ENCODE data around the gene SRSF9. TPM values are rescaled to one million over a fixed set of nuclear protein-coding genes. Genes with fewer than 3 reads are reported as not detected.
"Not testable (repeated sequence)": the region's sequence is repeated elsewhere in the genome, so short reads cannot be mapped to it uniquely, and the experiment has no call there.

The SRSF9 gene
- 182 and 184 TPM in 2 replicates for total RNA-seq

- intact Hi-C loops (cut with micrococcal nuclease), result loop anchor here (1.0 kb wide), 10 partner anchors 23 to 217 kb away; partner anchors contain the start of genes COQ5, COX6A1, DYNLL1 and GATC
Observed at GRCh38 chr12:120469450-120470149, at the start of gene SRSF9. Gene SRSF9 (minus strand): TSS chr12:120469748. CDS start chr12:120469609, 139 bp downstream.

GRCh38 chr12:120519324-120519723 is 49.8 kb upstream of the SRSF9 start:
- intact Hi-C loops (cut with micrococcal nuclease), result not testable (repeated sequence)

GRCh38 chr12:120515496-120515895 is 45.9 kb upstream of the SRSF9 start:
- intact Hi-C loops (cut with micrococcal nuclease), result no loop called here

GRCh38 chr12:120514002-120514401 is 44.5 kb upstream of the SRSF9 start:
- intact Hi-C loops (cut with micrococcal nuclease), result no loop called here

- intact Hi-C loops (cut with micrococcal nuclease), result no loop called here
Observed at GRCh38 chr12:120508537-120508936, 39.0 kb upstream of the SRSF9 start.

GRCh38 chr12:120504587-120504986 is 35.0 kb upstream of the SRSF9 start:
- intact Hi-C loops (cut with micrococcal nuclease), result no loop called here

GRCh38 chr12:120500581-120500980 is 31.0 kb upstream of the SRSF9 start:
- intact Hi-C loops (cut with micrococcal nuclease), result no loop called here

- intact Hi-C loops (cut with micrococcal nuclease), result no loop called here
Observed at GRCh38 chr12:120498870-120499515, 29.4 kb upstream of the SRSF9 start.

- intact Hi-C loops (cut with micrococcal nuclease), result no loop called here
Observed at GRCh38 chr12:120497524-120498150, 28.1 kb upstream of the SRSF9 start.

- intact Hi-C loops (cut with micrococcal nuclease), result loop anchor here (1.0 kb wide), 9 partner anchors 27 to 191 kb away; partner anchors contain the start of genes COQ5, COX6A1, GATC and MLEC
Observed at GRCh38 chr12:120496413-120497340, 27.1 kb upstream of the SRSF9 start.

GRCh38 chr12:120495731-120496412 is 26.3 kb upstream of the SRSF9 start, which contains the start of gene DYNLL1:
Gene DYNLL1 (plus strand): TSS chr12:120496113. CDS start chr12:120496422, 309 bp downstream.
- intact Hi-C loops (cut with micrococcal nuclease), result loop anchor here (1.0 kb wide), 10 partner anchors 27 to 205 kb away; partner anchors contain the start of genes COQ5, COX6A1, GATC and MLEC

- intact Hi-C loops (cut with micrococcal nuclease), result loop anchor here (1.0 kb wide), 1 partner anchor 204 kb away; the partner anchor contains the start of gene RNU4-2
Observed at GRCh38 chr12:120495186-120495730, 25.7 kb upstream of the SRSF9 start.

- intact Hi-C loops (cut with micrococcal nuclease), result no loop called here
Observed at GRCh38 chr12:120490833-120491512, 21.4 kb upstream of the SRSF9 start.

GRCh38 chr12:120490325-120490724 is 20.8 kb upstream of the SRSF9 start:
- intact Hi-C loops (cut with micrococcal nuclease), result no loop called here

GRCh38 chr12:120489018-120489417 is 19.5 kb upstream of the SRSF9 start:
- intact Hi-C loops (cut with micrococcal nuclease), result no loop called here

- intact Hi-C loops (cut with micrococcal nuclease), result no loop called here
Observed at GRCh38 chr12:120488057-120488640, 18.6 kb upstream of the SRSF9 start.

- intact Hi-C loops (cut with micrococcal nuclease), result not testable (repeated sequence)
Observed at GRCh38 chr12:120487552-120487951, 18.0 kb upstream of the SRSF9 start.

GRCh38 chr12:120485961-120486881 is 16.7 kb upstream of the SRSF9 start:
- intact Hi-C loops (cut with micrococcal nuclease), result no loop called here
